Measurements from ENCODE around the gene LPAR1.

LPAR1 gene

DNA sequence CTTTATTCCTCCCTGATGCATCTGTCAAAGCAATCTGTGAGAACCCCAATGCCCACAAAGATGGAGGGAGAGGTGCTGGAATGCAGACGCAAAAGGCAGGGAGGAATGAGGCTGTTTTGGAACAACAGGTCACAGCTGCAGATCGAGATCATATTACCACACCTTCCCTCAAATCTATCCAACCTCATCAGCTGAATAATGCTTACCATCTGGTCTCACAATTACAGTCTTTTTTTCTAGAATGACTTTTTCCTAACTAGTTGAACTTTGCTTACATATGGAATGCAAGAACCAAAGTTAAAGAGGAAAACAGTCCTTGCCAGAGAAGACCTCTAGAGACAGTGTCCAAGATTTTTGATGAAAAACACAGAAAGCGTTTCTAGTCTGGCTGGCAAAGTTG, 158.1 kb downstream of the LPAR1 start:
- no peak for TF ChIP-seq CTCF (IDR thresholded peaks at IDR 0.05; ENCODE audit: low read depth, low read length)
- H3K4me3 ChIP-seq (ENCODE audit: low read depth, low read length), result no peak overlapping the region

DNA sequence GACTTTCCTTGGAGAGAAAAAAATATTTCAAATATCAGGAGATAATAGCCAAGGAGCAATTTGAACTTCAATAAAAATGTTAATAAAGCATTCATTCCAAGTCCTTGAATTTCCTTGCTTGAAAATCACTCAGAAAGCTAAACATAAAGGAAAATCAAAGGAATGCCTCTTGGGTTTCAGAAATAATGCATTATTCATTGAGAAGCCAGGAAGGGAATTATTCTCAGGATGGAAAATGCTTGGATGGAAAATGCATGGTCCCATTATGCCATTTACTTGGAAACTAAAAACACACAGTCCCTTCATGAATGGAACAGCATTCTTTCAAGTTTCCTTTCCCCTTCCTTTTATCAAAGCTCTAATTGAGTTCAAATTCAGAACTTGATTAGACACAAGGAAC, 160.9 kb downstream of the LPAR1 start:
- no peak overlapping the region for H3K4me3 ChIP-seq (ENCODE audit: low read depth, low read length)
- no peak for TF ChIP-seq CTCF (IDR thresholded peaks at IDR 0.05; ENCODE audit: low read depth, low read length)

- no peak for TF ChIP-seq CTCF (IDR thresholded peaks at IDR 0.05; ENCODE audit: low read depth, low read length)
- H3K4me3 ChIP-seq (ENCODE audit: low read depth, low read length), result no peak overlapping the region
Observed at GRCh38 chr9:110876929-110877328, 161.3 kb downstream of the LPAR1 start.

- no peak overlapping the region for H3K4me3 ChIP-seq (ENCODE audit: low read depth, low read length)
- no peak for TF ChIP-seq CTCF (IDR thresholded peaks at IDR 0.05; ENCODE audit: low read depth, low read length)
Observed at GRCh38 chr9:110874963-110875674, 163.2 kb downstream of the LPAR1 start.

- H3K4me3 ChIP-seq (ENCODE audit: low read depth, low read length), result no peak overlapping the region
- no peak for TF ChIP-seq CTCF (IDR thresholded peaks at IDR 0.05; ENCODE audit: low read depth, low read length)
Observed at GRCh38 chr9:110872920-110873319, 165.3 kb downstream of the LPAR1 start.

DNA sequence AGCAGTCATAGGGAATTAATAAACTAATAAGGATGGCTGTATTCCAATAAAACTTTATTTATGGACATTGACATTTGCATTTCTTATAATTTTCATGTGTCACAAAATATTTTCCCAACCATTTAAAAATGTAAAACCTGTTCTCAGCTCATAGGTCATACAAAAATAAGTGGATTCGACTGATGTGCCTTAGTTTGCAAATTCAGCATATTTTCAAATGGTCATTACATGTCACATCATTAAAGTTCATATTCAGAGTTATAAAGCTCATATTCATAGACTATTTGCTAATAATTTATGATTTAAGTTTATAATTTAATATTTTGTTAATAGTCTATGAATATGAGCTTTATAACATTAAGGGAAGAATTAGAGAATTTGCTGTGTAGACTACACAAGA, 166.5 kb downstream of the LPAR1 start:
- TF ChIP-seq CTCF (IDR thresholded peaks at IDR 0.05; ENCODE audit: low read depth, low read length), result no peak
- no peak overlapping the region for H3K4me3 ChIP-seq (ENCODE audit: low read depth, low read length)

DNA sequence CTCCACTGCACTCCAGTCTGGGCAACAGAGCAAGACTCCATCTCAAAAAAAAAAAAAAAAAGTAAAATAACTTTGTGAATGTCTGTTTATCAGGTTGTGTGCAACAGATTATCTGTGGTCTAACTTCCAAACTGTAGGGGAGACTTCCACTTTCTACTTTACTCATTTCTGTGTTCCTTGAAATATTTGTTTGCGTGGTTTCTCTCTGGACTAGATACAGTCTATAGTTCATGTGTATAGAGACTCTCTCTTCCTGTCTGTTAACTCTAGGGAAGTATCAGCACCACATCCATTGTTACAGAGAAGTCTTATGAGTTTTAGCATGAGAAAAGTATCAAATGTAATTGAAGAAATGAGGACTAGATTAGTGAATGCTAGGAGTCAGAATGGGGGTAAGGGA, 168.3 kb downstream of the LPAR1 start:
- TF ChIP-seq CTCF (IDR thresholded peaks at IDR 0.05; ENCODE audit: low read depth, low read length), result no peak
- H3K4me3 ChIP-seq (ENCODE audit: low read depth, low read length), result no peak overlapping the region

All from WI38 (cell line).